ENCODE data around the gene ERFE. TPM values are rescaled to one million over a fixed set of nuclear protein-coding genes. Genes with fewer than 3 reads are reported as not detected.

Gene ERFE
- total RNA-seq, 1 experiment from 2014 or later: 2.8 TPM

GRCh38 chr2:238130111-238130695, 28.6 kb upstream of the ERFE start:
- Histone ChIP-seq H3K9ac (ENCODE audit: low read length) (no peak overlapping the region), H2AFZ (ENCODE audit: low read length) (no peak overlapping the region), H3K79me2 (ENCODE audit: low read length) (no peaks in the 10 kb centered on the region), H3K27ac (ENCODE audit: low read length) (no peak overlapping the region), H4K20me1 (ENCODE audit: insufficient read depth, low read depth, low read length) (no peaks in the 10 kb centered on the region), H3K36me3 (ENCODE audit: insufficient read depth, low read length) (no peaks in the 10 kb centered on the region), H3K9me2 (replicated peaks; ENCODE audit: insufficient read depth, low read length) (no peaks in the 10 kb centered on the region), H3K27me3 (ENCODE audit: low read length) (no peaks in the 10 kb centered on the region), H3K4me3 (ENCODE audit: low read length) (no peak overlapping the region), H3K9me3 (ENCODE audit: low read length) (no peaks in the 10 kb centered on the region), H3K4me2 (ENCODE audit: low read depth, low read length, poor library complexity, severe bottlenecking) (no peak overlapping the region), H3K4me1 (ENCODE audit: low read length) (no peaks in the 10 kb centered on the region)
- DNase-seq: no peak

DNA sequence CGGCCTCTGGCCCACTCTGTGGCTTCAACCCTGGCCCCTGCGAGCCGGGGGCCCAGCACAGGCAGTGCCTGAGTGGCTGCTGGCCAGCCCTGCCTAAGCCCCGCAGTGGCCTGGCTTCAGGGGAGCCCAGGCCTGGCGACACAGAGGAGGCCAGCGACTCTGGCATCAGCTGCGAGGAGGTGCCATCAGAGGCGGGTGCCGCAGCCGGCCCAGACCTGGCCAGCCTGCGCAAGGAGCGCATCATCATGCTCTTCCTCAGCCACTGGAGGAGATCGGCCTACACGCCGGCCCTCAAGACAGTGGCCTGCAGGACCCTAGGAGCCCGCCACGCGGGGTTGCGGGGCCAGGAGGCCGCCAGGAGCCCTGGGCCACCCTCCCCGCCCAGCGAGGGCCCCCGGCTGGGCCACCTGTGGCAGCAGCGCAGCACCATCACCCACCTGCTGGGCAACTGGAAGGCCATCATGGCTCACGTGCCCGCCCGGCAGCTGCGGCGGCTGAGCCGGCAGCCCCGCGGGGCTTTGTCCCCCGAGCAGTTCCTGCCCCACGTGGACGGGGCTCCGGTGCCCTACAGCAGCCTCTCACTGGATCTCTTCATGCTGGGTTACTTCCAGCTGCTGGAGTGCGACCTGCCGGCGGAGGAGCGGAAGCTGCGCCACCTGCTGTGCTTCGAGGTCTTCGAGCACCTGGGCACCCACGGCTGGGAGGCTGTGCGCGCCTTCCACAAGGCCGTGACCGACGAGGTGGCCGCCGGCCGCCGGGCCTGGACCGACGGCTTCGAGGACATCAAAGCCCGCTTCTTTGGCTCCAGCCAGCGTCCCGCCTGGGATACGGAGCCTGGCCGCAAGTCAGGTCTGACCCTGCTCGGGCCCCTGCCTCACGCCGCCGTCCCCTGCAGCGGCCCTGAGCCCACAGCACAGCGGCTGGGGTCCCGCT, 27.8 kb upstream of the ERFE start:
- Histone ChIP-seq H4K20me1 (ENCODE audit: insufficient read depth, low read depth, low read length) (no peaks in the 10 kb centered on the region), H3K9me3 (ENCODE audit: low read length) (no peaks in the 10 kb centered on the region), H3K4me1 (ENCODE audit: low read length) (no peaks in the 10 kb centered on the region), H3K79me2 (ENCODE audit: low read length) (no peaks in the 10 kb centered on the region), H2AFZ (ENCODE audit: low read length) (no peak overlapping the region), H3K27ac (ENCODE audit: low read length) (no peak overlapping the region), H3K9ac (ENCODE audit: low read length) (no peak overlapping the region), H3K27me3 (ENCODE audit: low read length) (no peaks in the 10 kb centered on the region), H3K9me2 (replicated peaks; ENCODE audit: insufficient read depth, low read length) (no peaks in the 10 kb centered on the region), H3K4me3 (ENCODE audit: low read length) (no peak overlapping the region), H3K36me3 (ENCODE audit: insufficient read depth, low read length) (no peaks in the 10 kb centered on the region), H3K4me2 (ENCODE audit: low read depth, low read length, poor library complexity, severe bottlenecking) (no peak overlapping the region)
- DNase-seq: no peak

GRCh38 chr2:238131761-238132462, 26.9 kb upstream of the ERFE start:
- H3K9ac ChIP-seq (ENCODE audit: low read length): no peak overlapping the region
- no peak for DNase-seq
- H3K79me2 ChIP-seq (ENCODE audit: low read length): no peaks in the 10 kb centered on the region
- no peaks in the 10 kb centered on the region for H3K9me2 ChIP-seq (replicated peaks; ENCODE audit: insufficient read depth, low read length)
- H3K36me3 ChIP-seq (ENCODE audit: insufficient read depth, low read length): no peaks in the 10 kb centered on the region
- no peak overlapping the region for H3K27ac ChIP-seq (ENCODE audit: low read length)
- H3K4me1 ChIP-seq (ENCODE audit: low read length): no peaks in the 10 kb centered on the region
- no peak overlapping the region for H3K4me3 ChIP-seq (ENCODE audit: low read length)
- H2AFZ ChIP-seq (ENCODE audit: low read length): no peak overlapping the region
- H3K4me2 ChIP-seq (ENCODE audit: low read depth, low read length, poor library complexity, severe bottlenecking): no peak overlapping the region
- H4K20me1 ChIP-seq (ENCODE audit: insufficient read depth, low read depth, low read length): no peaks in the 10 kb centered on the region
- H3K27me3 ChIP-seq (ENCODE audit: low read length): no peaks in the 10 kb centered on the region
- no peaks in the 10 kb centered on the region for H3K9me3 ChIP-seq (ENCODE audit: low read length)

- Histone ChIP-seq H3K27ac (ENCODE audit: low read length) (no peak overlapping the region), H3K4me2 (ENCODE audit: low read depth, low read length, poor library complexity, severe bottlenecking) (no peak overlapping the region), H3K4me1 (ENCODE audit: low read length) (no peaks in the 10 kb centered on the region), H3K36me3 (ENCODE audit: insufficient read depth, low read length) (no peaks in the 10 kb centered on the region), H3K79me2 (ENCODE audit: low read length) (no peaks in the 10 kb centered on the region), H3K27me3 (ENCODE audit: low read length) (no peaks in the 10 kb centered on the region), H3K9me2 (replicated peaks; ENCODE audit: insufficient read depth, low read length) (no peaks in the 10 kb centered on the region), H4K20me1 (ENCODE audit: insufficient read depth, low read depth, low read length) (no peaks in the 10 kb centered on the region), H3K9me3 (ENCODE audit: low read length) (no peaks in the 10 kb centered on the region), H2AFZ (ENCODE audit: low read length) (no peak overlapping the region), H3K4me3 (ENCODE audit: low read length) (no peak overlapping the region), H3K9ac (ENCODE audit: low read length) (no peak overlapping the region)
- no peak for DNase-seq
Observed at GRCh38 chr2:238132463-238133450, 26.0 kb upstream of the ERFE start.

GRCh38 chr2:238133499-238134392, 25.0 kb upstream of the ERFE start:
- H3K9me3 ChIP-seq (ENCODE audit: low read length): no peaks in the 10 kb centered on the region
- H3K27me3 ChIP-seq (ENCODE audit: low read length): no peaks in the 10 kb centered on the region
- H3K27ac ChIP-seq (ENCODE audit: low read length): no peak overlapping the region
- H3K4me2 ChIP-seq (ENCODE audit: low read depth, low read length, poor library complexity, severe bottlenecking): no peak overlapping the region
- peaks cover 6% of the 10 kb centered on the region for H3K4me1 ChIP-seq (ENCODE audit: low read length)
- H2AFZ ChIP-seq (ENCODE audit: low read length): no peak overlapping the region
- no peak overlapping the region for H3K4me3 ChIP-seq (ENCODE audit: low read length)
- H3K79me2 ChIP-seq (ENCODE audit: low read length): no peaks in the 10 kb centered on the region
- H4K20me1 ChIP-seq (ENCODE audit: insufficient read depth, low read depth, low read length): no peaks in the 10 kb centered on the region
- H3K36me3 ChIP-seq (ENCODE audit: insufficient read depth, low read length): no peaks in the 10 kb centered on the region
- no peak for DNase-seq
- H3K9me2 ChIP-seq (replicated peaks; ENCODE audit: insufficient read depth, low read length): no peaks in the 10 kb centered on the region
- no peak overlapping the region for H3K9ac ChIP-seq (ENCODE audit: low read length)

DNA sequence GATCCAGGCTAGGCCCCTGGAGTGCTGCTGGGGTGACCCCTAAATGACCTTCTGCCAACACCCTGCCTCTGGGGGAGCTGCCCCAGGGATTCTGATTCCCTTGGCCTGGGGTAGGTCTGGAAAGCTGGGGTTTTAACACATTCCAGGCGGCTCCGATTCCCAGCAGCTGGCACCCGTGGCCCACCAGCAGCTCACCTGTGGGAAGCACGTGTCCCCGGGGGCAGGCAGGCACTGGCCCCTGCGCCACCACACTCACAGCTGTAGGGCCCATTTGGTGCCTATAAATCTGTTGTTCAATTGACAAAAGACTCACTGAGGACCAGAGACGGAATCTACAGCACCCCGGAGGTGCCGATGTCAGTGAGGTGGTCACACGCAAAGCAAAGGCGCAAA, 24.4 kb upstream of the ERFE start:
- DNase-seq: no peak
- Histone ChIP-seq H3K36me3 (ENCODE audit: insufficient read depth, low read length) (no peaks in the 10 kb centered on the region), H3K27me3 (ENCODE audit: low read length) (no peaks in the 10 kb centered on the region), H3K27ac (ENCODE audit: low read length) (no peak overlapping the region), H3K4me2 (ENCODE audit: low read depth, low read length, poor library complexity, severe bottlenecking) (no peak overlapping the region), H3K4me3 (ENCODE audit: low read length) (no peak overlapping the region), H3K4me1 (ENCODE audit: low read length) (peaks cover 13% of the 10 kb centered on the region), H3K79me2 (ENCODE audit: low read length) (no peaks in the 10 kb centered on the region), H2AFZ (ENCODE audit: low read length) (no peak overlapping the region), H3K9me2 (replicated peaks; ENCODE audit: insufficient read depth, low read length) (no peaks in the 10 kb centered on the region), H3K9me3 (ENCODE audit: low read length) (no peaks in the 10 kb centered on the region), H3K9ac (ENCODE audit: low read length) (no peak overlapping the region), H4K20me1 (ENCODE audit: insufficient read depth, low read depth, low read length) (no peaks in the 10 kb centered on the region)

DNA sequence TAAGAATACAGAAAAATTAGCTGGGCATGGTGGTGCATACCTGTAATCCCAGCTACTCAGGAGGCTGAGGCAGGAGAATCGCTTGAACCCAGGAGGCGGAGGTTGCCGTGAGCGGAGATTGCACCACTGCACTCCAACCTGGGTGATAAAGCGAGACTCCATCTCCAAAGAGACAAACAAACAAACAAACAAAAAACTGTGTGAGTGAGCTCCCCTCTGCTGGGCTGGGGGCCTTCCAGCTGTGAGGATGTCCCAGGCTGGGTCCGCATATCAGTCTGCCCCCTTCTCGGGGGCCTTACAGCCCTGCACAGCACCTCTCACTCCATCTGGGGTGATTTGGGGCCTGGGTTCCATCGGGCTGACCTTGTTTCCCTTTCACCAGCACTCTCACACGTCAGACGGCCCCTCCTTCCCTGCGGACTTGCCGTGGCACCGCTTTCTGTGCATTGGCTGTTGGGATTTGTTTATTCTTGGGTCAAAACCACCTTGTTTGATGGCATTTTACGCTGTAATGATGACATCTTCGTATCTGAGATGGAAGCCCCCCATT, 23.1 kb upstream of the ERFE start:
- Histone ChIP-seq H4K20me1 (ENCODE audit: insufficient read depth, low read depth, low read length) (no peaks in the 10 kb centered on the region), H3K4me1 (ENCODE audit: low read length) (peaks cover 16% of the 10 kb centered on the region), H3K4me2 (ENCODE audit: low read depth, low read length, poor library complexity, severe bottlenecking) (no peak overlapping the region), H3K9me2 (replicated peaks; ENCODE audit: insufficient read depth, low read length) (no peaks in the 10 kb centered on the region), H3K36me3 (ENCODE audit: insufficient read depth, low read length) (no peaks in the 10 kb centered on the region), H3K27ac (ENCODE audit: low read length) (no peak overlapping the region), H3K79me2 (ENCODE audit: low read length) (no peaks in the 10 kb centered on the region), H3K27me3 (ENCODE audit: low read length) (no peaks in the 10 kb centered on the region), H3K9me3 (ENCODE audit: low read length) (no peaks in the 10 kb centered on the region), H2AFZ (ENCODE audit: low read length) (no peak overlapping the region), H3K9ac (ENCODE audit: low read length) (no peak overlapping the region), H3K4me3 (ENCODE audit: low read length) (no peak overlapping the region)
- DNase-seq: no peak

Data from Karpas-422 (cell line).